ENCODE data around the gene TMEM245. TPM values are rescaled to one million over a fixed set of nuclear protein-coding genes. Genes with fewer than 3 reads are reported as not detected.

TMEM245 gene
- total RNA-seq, 1 donor from 2014 or later: 49.7 TPM

DNA sequence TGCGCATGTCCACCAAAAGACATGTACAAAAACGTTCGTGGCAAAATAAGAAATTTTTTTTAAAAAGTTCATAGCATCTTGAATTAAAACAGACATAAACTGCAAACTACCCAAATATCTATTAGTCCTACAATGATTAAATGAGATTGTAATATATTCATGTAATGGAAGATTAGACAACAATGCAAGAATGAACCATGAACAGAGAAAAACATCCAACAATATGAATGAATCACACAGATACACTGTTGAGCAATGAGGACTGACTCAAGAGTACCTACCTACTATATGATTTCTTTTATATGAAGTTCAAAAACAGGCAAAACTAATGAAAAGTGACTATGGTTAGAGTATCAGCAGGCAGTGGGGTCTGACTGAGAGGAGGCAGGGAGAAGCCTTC, 88.5 kb downstream of the TMEM245 start:
- H3K4me3 ChIP-seq: no peak overlapping the region
- no peaks in the 10 kb centered on the region for H3K9me3 ChIP-seq
- peaks cover 5 to 11% of the 10 kb centered on the region in 2 donors for H3K36me3 ChIP-seq
- TF ChIP-seq, protein P1, sequence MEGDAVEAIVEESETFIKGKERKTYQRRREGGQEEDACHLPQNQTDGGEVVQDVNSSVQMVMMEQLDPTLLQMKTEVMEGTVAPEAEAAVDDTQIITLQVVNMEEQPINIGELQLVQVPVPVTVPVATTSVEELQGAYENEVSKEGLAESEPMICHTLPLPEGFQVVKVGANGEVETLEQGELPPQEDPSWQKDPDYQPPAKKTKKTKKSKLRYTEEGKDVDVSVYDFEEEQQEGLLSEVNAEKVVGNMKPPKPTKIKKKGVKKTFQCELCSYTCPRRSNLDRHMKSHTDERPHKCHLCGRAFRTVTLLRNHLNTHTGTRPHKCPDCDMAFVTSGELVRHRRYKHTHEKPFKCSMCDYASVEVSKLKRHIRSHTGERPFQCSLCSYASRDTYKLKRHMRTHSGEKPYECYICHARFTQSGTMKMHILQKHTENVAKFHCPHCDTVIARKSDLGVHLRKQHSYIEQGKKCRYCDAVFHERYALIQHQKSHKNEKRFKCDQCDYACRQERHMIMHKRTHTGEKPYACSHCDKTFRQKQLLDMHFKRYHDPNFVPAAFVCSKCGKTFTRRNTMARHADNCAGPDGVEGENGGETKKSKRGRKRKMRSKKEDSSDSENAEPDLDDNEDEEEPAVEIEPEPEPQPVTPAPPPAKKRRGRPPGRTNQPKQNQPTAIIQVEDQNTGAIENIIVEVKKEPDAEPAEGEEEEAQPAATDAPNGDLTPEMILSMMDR (IDR thresholded peaks at IDR 0.05): no peak
- no peak for DNase-seq (ENCODE audit: low spot score in 2 of 2)
- intact Hi-C loops (cut with DNase I): no loop called here
- peaks cover 0 to 11% of the 10 kb centered on the region in 2 donors for H3K4me1 ChIP-seq
- no peak overlapping the region for H3K27ac ChIP-seq
- no peaks in the 10 kb centered on the region for H3K27me3 ChIP-seq

DNA sequence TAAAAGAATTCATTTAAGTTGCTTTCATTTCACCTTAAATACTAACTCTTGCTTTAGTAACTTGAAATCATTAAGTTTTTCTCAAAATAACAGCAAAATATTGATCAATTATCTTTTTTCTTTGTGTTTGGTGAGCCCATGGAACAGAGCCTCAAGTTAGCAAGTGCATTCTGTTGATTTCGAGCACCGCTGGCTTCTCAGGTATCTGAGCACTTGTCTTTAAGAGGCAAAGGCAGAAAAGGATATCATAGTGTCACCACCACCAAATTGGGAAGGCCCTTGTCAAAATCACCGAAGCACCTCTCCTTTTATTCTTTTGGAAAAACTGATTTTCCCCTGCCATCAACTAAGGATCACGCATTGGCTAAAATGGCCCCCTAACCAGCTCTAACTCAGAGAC, 89.3 kb downstream of the TMEM245 start:
- H3K27ac ChIP-seq: no peak overlapping the region
- TF ChIP-seq, protein P1 (IDR thresholded peaks at IDR 0.05): no peak
- intact Hi-C loops (cut with DNase I): no loop called here

DNA sequence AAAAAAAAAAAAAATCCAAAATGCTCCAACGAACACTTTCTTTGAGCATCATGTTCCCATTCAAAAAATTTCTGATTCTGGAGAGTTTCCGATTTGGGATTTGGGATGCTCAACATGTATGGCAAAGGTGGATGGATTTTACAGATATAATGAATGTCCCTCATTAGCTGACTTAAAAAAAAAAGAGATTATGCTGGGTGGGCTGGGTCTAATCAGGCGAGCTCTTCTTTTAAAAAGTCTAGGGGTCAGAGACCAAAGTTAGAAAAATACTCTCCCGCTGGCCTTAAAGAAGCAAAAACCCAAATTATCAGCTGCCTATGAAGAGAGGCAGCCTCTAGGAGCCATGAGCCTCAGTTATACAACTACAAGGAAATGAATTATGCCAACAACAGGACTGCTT, 91.3 kb downstream of the TMEM245 start:
- intact Hi-C loops (cut with DNase I): no loop called here
- H3K27me3 ChIP-seq: no peaks in the 10 kb centered on the region

More for the DNA sequence above, 89.3 kb downstream of the TMEM245 start:
- DNase-seq (ENCODE audit: low spot score in 2 of 2): no peak
- peaks cover 5 to 11% of the 10 kb centered on the region in 2 donors for H3K36me3 ChIP-seq
- no peaks in the 10 kb centered on the region for H3K9me3 ChIP-seq
- H3K4me1 ChIP-seq: peaks cover 0 to 8% of the 10 kb centered on the region in 2 donors
- no peaks in the 10 kb centered on the region for H3K27me3 ChIP-seq
- H3K4me3 ChIP-seq: no peak overlapping the region

DNA sequence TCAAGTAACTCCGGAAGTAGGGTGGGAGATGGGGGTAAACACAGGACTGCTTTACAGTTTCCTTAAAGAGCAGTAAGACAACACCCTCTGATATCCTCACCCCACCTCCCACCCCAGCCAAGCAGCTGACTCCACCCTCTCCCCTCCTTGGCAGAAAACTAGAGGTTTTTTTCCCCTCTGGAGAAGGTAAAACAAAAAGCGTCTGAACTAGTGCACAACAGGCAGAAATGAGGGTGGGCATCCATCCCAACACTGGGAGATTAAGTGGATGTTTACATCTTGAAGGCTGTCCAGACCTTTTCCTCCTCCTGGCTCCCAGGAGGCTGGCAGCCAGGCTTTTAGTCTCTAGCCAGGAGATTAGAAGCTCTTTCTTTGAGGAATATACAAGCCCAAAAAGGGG, 92.6 kb downstream of the TMEM245 start:
- intact Hi-C loops (cut with DNase I): no loop called here

More for the DNA sequence above, 91.3 kb downstream of the TMEM245 start:
- Histone ChIP-seq H3K36me3 (peaks cover 5 to 9% of the 10 kb centered on the region in 2 donors), H3K4me3 (no peak overlapping the region), H3K9me3 (no peaks in the 10 kb centered on the region), H3K4me1 (peaks cover 0 to 6% of the 10 kb centered on the region in 2 donors), H3K27ac (no peak overlapping the region)
- TF ChIP-seq, protein P1 (IDR thresholded peaks at IDR 0.05): no peak
- no peak for DNase-seq (ENCODE audit: low spot score in 2 of 2)

DNA sequence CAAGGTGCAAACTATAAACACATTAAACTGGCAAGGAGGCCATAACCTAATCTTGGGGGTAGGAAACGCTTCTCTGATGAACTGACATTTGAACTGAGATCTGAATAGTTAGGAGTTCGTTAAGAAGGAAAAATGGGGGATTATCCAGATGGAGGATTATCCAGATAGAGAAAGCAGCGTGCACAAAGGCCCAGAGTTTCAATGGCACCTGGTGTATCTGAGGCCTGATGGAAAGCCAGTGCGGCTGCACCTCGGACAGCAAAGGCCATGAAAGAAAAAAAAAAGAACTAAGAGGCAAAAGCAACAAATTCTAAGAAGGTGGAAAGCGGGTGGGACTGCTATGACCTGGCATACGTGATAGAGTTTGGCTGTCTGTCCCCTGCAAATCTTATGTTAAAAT, 93.4 kb downstream of the TMEM245 start:
- Histone ChIP-seq H3K27me3 (no peaks in the 10 kb centered on the region), H3K36me3 (peaks cover 0 to 5% of the 10 kb centered on the region in 2 donors), H3K4me3 (no peak overlapping the region), H3K27ac (peak overlapping the region in 1 of 2 donors; percentile 21), H3K9me3 (no peaks in the 10 kb centered on the region), H3K4me1 (peaks cover 0 to 6% of the 10 kb centered on the region in 2 donors)
- TF ChIP-seq, protein P1 (IDR thresholded peaks at IDR 0.05): no peak
- intact Hi-C loops (cut with DNase I): no loop called here
- DNase-seq (ENCODE audit: low spot score in 2 of 2): no peak

More for the DNA sequence above, 92.6 kb downstream of the TMEM245 start:
- no peaks in the 10 kb centered on the region for H3K27me3 ChIP-seq
- DNase-seq (ENCODE audit: low spot score in 2 of 2): no peak
- peaks cover 0 to 3% of the 10 kb centered on the region in 2 donors for H3K36me3 ChIP-seq
- peaks cover 0 to 6% of the 10 kb centered on the region in 2 donors for H3K4me1 ChIP-seq
- TF ChIP-seq, protein P1 (IDR thresholded peaks at IDR 0.05): no peak
- peak overlapping the region in 1 of 2 donors; percentile 55 for H3K27ac ChIP-seq
- no peak overlapping the region for H3K4me3 ChIP-seq
- no peaks in the 10 kb centered on the region for H3K9me3 ChIP-seq

DNA sequence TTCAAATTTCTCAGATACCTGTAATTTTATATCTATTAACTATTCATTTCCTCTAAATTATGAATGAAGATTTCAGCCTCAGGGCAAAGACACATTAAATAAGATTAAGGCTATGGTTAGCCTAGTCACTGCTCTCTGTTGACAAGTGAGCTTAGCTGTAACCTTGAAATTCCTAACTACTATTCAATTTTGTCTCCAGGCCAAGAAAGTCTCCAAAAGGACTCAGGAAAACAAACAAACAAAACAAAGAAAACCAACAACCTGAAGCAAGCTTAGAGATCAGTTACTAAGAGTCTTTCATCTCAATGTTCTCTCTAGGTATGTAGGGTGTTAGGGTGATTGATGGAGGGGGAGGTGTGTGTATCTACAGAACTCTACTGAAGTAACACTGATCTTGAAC, 96.9 kb downstream of the TMEM245 start:
- peaks cover 0 to 6% of the 10 kb centered on the region in 2 donors for H3K4me1 ChIP-seq
- H3K27me3 ChIP-seq: no peaks in the 10 kb centered on the region
- H3K4me3 ChIP-seq: no peak overlapping the region
- H3K9me3 ChIP-seq: no peaks in the 10 kb centered on the region
- peaks cover 3 to 5% of the 10 kb centered on the region in 2 donors for H3K36me3 ChIP-seq
- TF ChIP-seq, protein P1 (IDR thresholded peaks at IDR 0.05): no peak
- intact Hi-C loops (cut with DNase I): no loop called here
- H3K27ac ChIP-seq: no peak overlapping the region
- DNase-seq (ENCODE audit: low spot score in 2 of 2): no peak

Measured in ascending aorta (tissue), 2 donors.